Stimulated activated CD4-positive, alpha-beta T cell treated with anti-CD3 and anti-CD28 coated beads, Interleukin-1b, Interleukin-23, amount 100 ng/mL, for 24 hours (primary cell): ENCODE measurements around the gene SENP1.
"Not testable (repeated sequence)": the region's sequence is repeated elsewhere in the genome, so short reads cannot be mapped to it uniquely, and the experiment has no call there.

Source experiments
- DNase-seq, 4 experiments: peaks; one replicate each; pipeline ENCODE4 v3.0.0-alpha.2; 2020; ENCODE audit warnings: low read depth in 4 of 4, low spot score in 1 of 4

Gene SENP1

GRCh38 chr12:48105867-48106680, at the start of gene SENP1:
TSS of gene SENP1 (minus strand) at chr12:48106079. CDS start at chr12:48101472, 4,607 bp downstream.
- peak; percentile 79 to 88 (median 84) for DNase-seq

- no peak for DNase-seq
Observed at GRCh38 chr12:48151103-48151771, 45.4 kb upstream of the SENP1 start.

GRCh38 chr12:48145981-48146380, 40.1 kb upstream of the SENP1 start:
- no peak for DNase-seq

GRCh38 chr12:48143898-48144297, 38.0 kb upstream of the SENP1 start:
- DNase-seq, result no peak

GRCh38 chr12:48142818-48143674, 37.2 kb upstream of the SENP1 start:
- DNase-seq, result no peak

- DNase-seq, result no peak
Observed at GRCh38 chr12:48135027-48135426, 29.1 kb upstream of the SENP1 start.

GRCh38 chr12:48132826-48133225, 26.9 kb upstream of the SENP1 start:
- DNase-seq, result no peak

GRCh38 chr12:48131517-48131916, 25.6 kb upstream of the SENP1 start:
- no peak for DNase-seq

GRCh38 chr12:48129376-48129775, 23.5 kb upstream of the SENP1 start:
- no peak for DNase-seq

GRCh38 chr12:48128800-48129199, 22.9 kb upstream of the SENP1 start:
- no peak for DNase-seq

GRCh38 chr12:48126953-48127630, 21.2 kb upstream of the SENP1 start:
- DNase-seq, result no peak

GRCh38 chr12:48125985-48126384, 20.1 kb upstream of the SENP1 start:
- no peak for DNase-seq

- not testable (repeated sequence) for DNase-seq
Observed at GRCh38 chr12:48125542-48125941, 19.7 kb upstream of the SENP1 start.

- no peak for DNase-seq
Observed at GRCh38 chr12:48123169-48123568, 17.3 kb upstream of the SENP1 start.

GRCh38 chr12:48122065-48122834, 16.4 kb upstream of the SENP1 start:
- no peak for DNase-seq

- no peak for DNase-seq
Observed at GRCh38 chr12:48121522-48121921, 15.6 kb upstream of the SENP1 start.

- no peak for DNase-seq
Observed at GRCh38 chr12:48119834-48120195, 13.9 kb upstream of the SENP1 start.

GRCh38 chr12:48119078-48119833, 13.4 kb upstream of the SENP1 start, which contains the start of gene PFKM:
TSS of gene PFKM (plus strand) at chr12:48119364. CDS start at chr12:48122775, 3,411 bp downstream.
- peak; percentile 32 to 72 (median 50) for DNase-seq

- no peak for DNase-seq
Observed at GRCh38 chr12:48118284-48118871, 12.5 kb upstream of the SENP1 start.
